ENCODE data around the gene SPOCK1.
"Not testable (repeated sequence)": the region's sequence is repeated elsewhere in the genome, so short reads cannot be mapped to it uniquely, and the experiment has no call there.

SPOCK1 gene

DNA sequence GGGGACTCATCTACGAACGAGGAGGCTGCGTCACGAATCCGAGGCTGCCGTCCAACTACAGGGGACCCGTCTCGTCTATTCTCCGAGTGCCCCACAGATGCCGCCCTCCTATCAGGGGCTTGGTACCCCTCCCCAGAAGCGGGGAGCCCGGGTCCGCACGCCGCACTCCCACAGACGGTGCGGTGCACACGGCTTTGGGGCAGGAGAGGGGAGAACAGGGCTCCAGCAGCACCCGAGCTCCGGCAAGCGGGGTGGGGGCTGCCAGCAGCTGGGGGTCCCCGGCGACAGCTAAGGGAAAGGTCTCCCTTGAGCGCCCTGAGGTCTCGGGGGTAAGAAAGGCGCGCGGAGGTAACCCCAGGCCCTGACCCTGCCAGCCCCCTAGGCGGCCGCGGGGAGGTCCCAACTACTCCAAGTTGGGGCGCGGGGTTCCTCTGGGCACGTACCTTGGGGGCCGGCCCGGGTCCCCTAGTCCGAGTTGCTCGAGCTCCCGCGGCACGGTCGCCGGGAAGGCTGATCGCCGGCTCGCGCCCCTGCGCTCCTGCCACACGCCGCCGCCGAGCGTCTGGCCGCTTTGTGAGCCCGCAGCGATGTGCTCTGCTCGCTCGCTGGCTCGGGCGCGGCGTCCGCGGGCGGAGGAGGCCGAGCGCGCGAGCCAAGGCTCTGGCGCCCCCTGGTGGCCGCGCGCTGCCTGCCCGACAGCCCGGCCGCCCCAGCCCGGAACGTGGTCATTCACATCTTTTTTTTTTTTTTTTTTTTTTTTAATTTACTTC lies at the start of gene SPOCK1:
SPOCK1 (minus strand) TSS at position 591 of the 770 bp plus-strand sequence.
- DNase-seq (ENCODE audit: low spot score) (peak; percentile 51), FAIRE-seq (no peak)

DNA sequence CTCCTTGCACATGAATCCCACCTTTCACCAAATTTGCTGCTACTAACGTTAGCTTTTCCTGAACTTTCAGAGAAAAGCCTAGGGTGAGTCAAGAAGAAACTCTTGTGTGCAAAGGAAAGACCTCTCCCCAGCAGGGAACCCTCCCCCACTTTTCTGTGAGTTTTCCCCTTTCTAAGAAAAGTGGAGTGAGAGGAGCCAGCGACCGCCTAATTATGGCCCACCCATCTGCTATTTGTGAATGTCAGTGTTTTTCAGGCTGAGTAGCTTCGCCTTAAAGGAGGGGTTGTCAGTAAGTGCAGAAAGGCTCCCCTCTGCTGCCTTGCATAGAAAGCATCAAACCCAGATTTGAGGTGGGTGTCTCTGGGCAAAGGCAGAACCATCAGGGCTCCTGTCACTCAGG lies 46.8 kb upstream of the SPOCK1 start:
- no peak for FAIRE-seq

DNA sequence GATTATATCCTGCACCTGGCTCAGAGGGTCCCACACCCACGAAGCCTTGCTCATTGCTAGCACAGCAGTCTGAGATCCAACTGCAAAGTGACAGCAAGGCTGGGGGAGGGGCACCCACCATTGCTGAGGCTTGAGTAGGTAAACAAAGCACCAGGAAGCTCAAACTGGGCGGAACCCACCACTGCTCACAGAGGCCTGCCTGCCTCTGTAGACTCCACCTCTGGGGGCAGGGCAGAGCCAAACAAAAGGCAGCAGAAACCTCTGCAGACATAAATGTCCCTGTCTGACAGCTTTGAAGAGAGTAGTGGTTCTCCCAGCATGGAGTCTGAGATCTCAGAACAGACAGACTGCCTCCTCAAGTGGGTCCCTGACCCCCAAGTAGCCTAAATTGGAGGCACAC lies 36.3 kb upstream of the SPOCK1 start:
- FAIRE-seq; DNase-seq (ENCODE audit: low spot score): not testable (repeated sequence)

More for the DNA sequence above, 46.8 kb upstream of the SPOCK1 start:
- no peak for DNase-seq (ENCODE audit: low spot score)

DNA sequence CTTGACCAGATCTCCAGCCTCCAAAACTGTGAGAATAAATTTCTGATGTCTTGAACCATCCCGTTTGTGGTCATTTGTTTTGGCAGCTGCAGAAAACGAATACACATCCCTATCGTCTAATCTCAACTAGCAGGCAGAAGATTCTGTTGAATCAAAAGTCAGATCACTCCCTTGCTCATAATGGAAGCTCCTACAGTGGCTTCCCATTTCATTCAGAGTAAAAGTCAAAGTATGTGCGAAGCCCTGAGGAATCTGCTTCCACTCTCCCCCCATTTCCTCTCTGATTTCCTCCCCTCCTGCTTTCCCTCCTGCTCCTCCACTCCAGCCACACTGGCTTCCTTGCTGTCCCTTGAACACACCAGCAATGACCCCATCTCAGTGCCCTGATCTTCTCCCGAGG lies 34.8 kb upstream of the SPOCK1 start:
- no peak for FAIRE-seq

DNA sequence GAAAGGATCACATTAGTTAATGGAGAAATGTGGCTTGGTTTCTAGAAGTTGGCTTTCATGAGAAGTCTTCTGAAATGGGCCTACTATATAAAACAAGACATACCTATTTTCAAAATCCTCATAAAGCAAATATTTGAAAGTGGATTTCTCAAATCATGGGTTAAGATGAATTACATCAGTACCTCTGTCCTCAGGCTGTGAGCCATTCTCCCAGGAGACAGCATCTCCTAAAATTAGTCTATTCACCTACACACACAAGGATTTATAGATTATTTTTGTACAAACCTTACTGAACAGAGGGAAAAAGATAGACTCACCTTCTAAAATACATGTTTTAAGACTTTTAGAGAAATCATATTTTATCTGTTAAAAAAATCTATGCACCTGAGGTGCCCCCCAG lies 32.1 kb upstream of the SPOCK1 start:
- DNase-seq (ENCODE audit: low spot score) (no peak), FAIRE-seq (no peak)

More for the DNA sequence above, 34.8 kb upstream of the SPOCK1 start:
- no peak for DNase-seq (ENCODE audit: low spot score)

DNA sequence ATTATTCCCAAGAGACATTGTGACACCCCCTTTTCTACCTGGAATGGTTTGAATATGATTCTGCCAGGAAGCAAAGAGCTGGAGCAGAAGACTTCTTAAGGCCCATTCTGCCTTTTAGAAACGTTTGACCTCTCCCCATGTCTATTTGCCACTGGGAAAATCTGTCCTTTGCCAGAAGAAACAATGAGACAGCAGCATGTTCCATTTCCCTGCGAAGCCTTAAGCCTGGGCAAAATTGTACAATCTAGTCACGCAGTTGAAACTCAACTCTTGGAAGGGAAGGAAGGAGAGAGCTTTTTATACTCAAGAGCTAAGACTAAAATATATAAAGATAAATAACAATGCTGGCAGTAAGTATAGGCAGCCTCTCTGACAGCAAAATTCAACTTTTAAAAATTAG lies 22.1 kb upstream of the SPOCK1 start:
- no peak for DNase-seq (ENCODE audit: low spot score)
- no peak for FAIRE-seq

DNA sequence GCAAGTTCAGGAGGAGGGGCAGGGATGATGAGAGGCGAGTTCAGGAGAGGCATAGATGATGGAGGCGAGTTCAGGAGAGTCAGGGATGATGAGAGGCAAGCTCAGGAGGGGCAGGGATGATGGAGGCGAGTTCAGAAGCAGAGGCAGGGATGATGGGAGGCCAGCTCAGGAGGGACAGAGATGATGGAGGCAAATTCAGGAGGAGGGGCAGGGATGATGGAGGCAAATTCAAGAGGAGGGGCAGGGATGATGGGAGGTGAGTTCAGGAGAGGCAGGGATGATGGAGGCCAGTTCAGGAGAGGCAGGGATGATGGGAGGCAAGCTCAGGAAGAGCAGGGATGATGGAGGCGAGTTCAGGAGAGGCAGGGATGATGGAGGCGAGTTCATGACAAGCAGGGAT lies 17.8 kb upstream of the SPOCK1 start:
- no peak for DNase-seq (ENCODE audit: low spot score)

DNA sequence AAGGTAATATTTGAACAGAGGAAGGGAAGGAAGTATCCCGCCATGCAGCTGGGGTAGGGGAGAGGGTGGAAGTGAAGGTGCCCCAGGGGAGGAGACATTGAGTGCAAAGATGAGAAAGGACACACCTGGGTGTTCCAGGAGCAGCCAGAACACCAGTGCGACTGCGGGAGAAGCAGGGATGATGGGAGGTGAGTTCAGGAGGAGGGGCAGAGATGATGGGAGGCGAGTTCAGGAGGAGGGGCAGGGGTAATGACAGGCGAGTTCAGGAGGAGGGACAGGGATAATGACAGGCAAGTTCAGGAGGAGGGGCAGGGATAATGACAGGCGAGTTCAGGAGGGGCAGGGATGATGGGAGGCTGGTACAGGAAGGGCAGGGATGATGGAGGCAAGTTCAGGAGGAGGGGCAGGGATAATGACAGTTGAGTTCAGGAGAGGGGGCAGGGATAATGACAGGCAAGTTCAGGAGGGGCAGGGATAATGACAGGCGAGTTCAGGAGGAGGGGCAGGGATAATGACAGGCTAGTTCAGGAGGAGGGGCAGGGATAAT lies 17.2 kb upstream of the SPOCK1 start:
- DNase-seq (ENCODE audit: low spot score) (no peak), FAIRE-seq (no peak)

More for the DNA sequence above, 17.8 kb upstream of the SPOCK1 start:
- FAIRE-seq = no peak

DNA sequence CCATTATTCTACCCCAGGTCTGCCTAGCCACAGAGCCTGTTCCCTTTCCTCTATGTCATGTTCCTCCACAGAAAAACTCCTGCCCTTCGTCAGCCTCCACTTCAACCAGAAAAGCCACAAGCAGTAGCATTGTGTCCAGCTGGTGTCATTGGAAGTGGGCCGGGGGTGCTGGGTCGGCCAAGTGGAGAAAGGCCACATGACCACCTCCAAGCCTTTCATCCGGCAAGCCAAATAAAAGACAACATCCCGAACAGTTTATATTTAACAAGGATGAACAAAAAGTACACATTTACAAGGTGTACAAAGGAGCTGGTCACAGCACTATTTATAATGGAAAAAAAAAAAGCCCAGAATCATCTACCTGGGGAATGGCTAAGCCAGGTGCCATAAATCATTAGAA lies 16.1 kb upstream of the SPOCK1 start:
- FAIRE-seq = no peak

DNA sequence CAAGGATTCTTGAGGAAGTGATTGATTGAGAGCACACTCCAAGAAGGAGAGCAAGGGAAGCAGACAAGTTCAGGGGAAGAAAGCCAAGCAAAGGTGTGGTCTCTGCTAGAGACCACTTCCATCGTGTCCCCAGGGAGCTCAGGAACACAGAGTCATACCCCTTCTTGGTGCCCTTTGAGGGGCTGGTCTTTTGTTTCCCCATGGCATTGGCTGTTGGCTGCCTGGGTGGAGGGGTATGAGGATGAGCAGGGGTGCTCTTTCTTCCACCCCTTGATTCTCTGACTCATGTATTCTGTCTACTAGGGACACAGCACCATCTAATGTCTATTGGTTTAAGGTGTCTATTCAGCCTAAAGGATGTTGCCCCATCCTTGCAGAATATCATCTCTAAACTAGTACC lies 11.5 kb upstream of the SPOCK1 start:
- FAIRE-seq (no peak), DNase-seq (ENCODE audit: low spot score) (no peak)

More for the DNA sequence above, 16.1 kb upstream of the SPOCK1 start:
- no peak for DNase-seq (ENCODE audit: low spot score)

DNA sequence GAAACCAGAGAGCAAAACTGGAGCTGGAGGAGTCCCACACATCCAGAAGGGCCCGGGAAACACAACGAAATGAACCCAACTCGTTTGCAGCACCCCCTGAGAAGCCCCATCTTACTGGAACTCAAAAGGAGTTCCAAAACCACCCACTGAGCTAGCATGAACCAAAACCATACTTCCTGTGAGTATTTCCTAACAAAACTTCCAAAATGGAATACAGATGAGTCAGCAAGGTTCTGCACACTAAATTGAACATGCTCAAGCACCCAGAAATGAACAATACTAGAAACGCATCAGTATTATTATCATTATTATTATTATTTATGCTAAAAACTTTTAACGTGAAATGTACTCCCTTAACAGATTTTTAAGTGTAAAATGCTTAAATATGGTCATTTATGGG lies 8.0 kb upstream of the SPOCK1 start:
- FAIRE-seq (no peak), DNase-seq (ENCODE audit: low spot score) (no peak)

DNA sequence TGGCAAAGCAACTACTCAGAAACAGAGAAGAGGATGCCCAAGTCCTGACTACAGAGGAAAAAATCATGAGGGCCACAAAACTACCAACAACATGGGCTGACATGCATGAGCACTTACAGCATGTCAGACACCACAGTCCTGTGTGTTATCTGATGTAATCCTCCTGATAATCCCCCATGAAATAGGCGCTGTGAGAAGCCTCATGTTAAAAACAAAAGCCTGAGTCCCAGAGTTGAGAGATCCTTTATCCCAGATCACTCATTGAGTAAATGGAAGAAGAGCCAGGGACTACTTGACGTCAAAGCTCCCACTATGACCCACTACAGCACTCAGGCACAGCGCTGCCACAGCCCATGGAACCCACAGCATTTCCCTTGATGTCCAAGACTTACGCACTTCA lies 7.2 kb upstream of the SPOCK1 start:
- FAIRE-seq (no peak), DNase-seq (ENCODE audit: low spot score) (no peak)

DNA sequence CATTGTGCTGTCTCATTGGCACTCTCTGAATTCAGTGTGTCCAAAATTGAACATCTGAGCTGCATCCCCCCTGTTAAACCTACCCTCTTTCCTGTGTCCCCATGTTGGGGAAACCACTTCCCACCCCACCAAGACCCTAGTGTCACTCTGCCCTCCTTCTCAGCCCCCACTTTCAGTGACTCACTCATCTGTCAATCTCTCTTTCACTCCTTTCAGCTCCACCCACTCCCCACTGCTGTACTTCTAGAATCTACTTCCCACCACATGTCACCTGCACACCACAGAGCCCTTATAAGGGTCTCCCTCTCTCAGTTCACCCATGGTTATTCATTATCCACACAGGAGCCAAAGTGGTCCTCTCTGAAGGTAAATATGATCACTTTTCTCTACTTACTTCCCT lies 5.8 kb upstream of the SPOCK1 start:
- FAIRE-seq (no peak), DNase-seq (ENCODE audit: low spot score) (no peak)

DNA sequence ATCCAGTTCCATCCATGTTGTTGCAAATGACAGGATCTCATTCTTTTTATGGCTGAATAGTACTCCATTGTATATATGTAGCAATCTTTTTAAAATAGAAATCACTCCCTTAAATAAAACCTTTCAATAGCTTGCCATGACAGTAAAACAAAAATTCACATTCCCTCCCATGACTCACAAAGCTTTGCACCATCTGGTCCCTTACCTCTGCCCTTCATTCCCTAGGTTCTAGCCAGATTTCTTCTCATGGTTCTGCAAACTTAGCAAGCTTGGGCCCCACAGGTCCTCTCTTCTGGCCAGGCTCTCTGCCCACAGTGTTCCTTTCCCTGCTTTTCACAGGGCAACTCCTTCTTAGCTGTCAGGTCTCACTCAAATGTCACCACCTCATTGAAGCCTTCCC lies 4.3 kb upstream of the SPOCK1 start:
- no peak for FAIRE-seq
- no peak for DNase-seq (ENCODE audit: low spot score)

DNA sequence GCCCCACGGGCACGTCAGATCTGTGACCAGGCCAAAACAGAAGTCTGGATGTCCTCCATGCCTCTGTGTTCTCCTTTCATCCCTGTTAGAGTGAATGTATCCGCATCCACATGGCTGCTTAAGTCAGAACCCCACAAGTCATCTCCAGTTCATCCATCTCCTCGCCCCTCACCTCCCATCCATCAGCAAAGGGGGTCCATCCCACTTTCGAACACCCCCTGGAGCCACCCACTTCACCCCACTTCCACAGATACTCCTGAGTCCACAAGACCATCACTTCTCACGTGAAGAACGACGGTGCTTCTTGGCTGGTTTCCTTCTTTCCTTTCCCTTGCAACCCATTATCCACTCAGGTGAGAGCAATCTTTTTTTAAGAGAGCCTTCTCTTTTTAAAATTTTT lies 3.5 kb upstream of the SPOCK1 start:
- DNase-seq (ENCODE audit: low spot score) (no peak), FAIRE-seq (no peak)

DNA sequence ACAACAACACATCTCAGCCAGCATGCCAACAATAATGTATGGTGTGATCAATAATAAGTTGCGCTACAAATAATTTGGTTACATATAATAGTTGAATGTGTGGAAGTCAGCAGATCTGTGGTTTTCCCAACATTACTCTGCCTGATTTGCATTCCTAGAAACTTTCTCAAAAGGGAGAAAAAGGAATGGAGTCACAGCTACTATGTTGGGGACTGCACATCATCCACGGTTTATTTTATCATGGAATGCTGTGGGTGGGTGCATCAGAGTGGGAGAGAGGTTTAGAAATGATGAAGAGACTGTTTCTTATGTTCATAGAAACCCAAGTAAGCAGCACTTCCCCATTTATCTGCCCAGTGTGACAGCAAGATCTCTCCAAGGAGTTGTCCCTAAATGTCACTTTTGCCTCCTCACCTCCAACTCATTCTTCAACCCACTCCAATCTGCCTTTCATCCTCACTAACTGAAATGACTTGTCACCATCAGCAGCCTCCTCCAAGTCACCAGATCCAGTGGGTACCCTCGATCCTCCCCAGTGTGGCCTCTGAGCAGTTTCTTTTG lies 2.8 kb upstream of the SPOCK1 start:
- DNase-seq (ENCODE audit: low spot score) = no peak
- no peak for FAIRE-seq

DNA sequence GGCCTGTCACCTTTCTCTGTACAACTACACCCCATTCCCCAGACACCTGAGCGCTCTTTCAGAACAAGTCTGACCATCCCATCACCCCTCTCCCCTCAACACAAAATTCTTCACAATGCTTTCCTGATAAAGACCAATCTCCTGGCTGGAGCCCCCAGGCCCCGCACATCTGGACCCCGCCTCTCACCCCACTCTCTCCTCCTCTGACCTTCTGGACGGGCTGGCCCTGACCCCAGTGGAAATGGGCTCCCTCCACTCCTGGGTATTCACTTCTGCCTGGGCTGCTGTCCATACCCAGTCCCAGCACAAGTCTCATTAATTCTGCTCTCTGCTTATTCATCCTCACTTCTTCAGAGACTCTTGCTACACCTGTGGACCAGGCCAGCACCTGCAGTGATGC lies 2.1 kb upstream of the SPOCK1 start:
- FAIRE-seq = no peak
- no peak for DNase-seq (ENCODE audit: low spot score)

DNA sequence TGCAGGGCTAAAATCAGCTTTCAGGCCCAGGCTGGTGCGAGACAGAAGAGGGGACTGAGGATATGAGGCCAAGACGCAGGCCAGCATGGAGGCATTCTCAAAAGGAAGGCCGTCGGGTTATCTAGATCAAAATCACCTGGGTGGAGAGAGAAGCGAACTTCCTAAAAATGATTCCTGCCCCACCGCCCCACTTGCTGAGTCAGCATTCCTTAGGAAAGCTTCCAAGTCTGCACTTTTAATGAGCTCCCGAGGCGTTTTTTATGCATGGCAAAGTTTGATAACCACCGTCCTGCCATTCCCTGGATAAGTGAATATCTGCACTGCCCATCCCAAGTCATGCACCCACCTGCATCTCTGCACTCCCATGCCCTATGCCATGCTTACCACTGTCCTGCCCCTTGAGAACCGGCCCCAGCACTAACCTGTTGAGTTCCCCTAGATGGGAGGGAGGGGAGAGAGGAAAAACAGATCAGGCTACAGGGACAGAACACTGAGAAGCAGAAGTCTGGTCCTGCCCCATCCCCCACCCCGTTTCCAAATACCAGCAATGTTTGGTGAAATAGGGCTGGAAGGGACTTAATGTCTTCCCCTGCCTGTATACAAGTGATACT lies 1.6 kb upstream of the SPOCK1 start:
- no peak for DNase-seq (ENCODE audit: low spot score)

DNA sequence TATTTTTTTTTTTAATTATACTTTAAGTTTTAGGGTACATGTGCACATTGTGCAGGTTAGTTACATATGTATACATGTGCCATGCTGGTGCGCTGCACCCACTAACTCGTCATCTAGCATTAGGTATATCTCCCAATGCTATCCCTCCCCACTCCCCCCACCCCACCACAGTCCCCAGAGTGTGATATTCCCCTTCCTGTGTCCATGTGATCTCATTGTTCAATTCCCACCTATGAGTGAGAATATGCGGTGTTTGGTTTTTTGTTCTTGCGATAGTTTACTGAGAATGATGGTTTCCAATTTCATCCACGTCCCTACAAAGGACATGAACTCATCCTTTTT lies 351 bp upstream of the SPOCK1 start:
- DNase-seq (ENCODE audit: low spot score) = not testable (repeated sequence)

More for the DNA sequence above, 1.6 kb upstream of the SPOCK1 start:
- FAIRE-seq = no peak

DNA sequence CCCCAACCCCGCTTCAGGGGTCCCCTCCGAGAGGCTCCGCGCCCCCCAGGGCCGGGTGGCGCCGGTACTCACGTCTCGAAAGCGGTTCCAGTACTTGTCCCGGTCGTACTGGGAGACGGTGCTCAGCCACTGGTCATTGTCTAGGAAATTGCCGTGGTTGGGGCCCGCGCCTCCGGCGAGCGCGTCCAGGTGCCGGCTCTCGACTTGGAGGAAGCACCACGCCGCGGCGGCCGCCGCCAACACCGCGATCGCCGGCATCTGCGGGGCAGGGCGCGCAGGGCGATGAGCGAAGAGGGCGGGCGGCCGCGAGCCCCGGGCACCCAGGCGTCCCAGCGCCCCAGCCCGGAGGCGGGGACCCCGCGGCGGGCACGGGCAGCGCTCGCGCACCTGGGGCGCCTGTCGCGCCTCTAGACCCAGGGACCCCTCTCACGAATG lies 808 bp downstream of the SPOCK1 start:
- FAIRE-seq = no peak
- DNase-seq (ENCODE audit: low spot score) = no peak

More for the DNA sequence above, 351 bp upstream of the SPOCK1 start:
- not testable (repeated sequence) for FAIRE-seq

DNA sequence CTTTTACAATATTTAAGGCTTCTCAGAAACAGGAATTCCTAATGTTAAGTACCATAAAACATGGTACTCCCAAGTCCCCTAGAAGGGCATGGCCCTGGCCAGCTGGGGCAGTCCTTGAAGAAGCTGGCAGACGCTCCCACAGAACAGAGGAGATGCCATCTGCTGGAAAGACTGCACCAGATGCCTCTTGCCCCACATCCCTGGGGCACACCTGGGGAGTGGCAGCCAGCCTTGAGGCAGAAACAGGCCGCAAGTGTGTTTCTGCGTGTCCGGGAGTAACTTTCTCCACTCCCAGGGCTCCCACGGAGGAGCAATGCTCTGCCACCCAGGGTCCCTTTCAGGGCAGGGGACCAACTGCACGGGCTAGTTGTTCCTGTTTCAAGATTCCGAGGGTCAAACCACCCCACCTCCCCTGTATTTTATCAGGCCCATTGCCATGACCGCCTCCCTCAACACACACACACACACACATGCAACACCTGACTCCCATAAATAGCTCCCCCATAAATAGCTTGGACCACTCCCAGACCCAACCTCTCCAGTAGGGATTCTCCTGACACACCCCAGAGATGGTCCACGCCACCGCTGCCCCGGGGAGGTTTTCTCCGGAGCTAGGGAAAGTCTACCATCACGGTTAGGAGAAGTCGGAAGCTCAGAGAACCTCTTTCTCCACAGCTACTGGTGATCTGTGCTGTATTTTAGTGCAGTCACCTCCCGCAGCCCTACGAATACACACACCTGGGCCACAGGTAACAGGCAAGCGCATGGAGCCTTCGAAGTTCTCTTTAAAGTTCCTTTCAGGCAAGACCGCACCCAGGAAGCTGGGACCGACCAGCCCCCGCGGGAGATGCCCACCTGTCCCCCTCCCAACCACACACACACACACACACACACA lies 1.5 kb downstream of the SPOCK1 start:
- no peak for DNase-seq (ENCODE audit: low spot score)
- FAIRE-seq = no peak
